K562 (cell line): ENCODE measurements around the gene PRKCE.

ENCODE experiments used
- CBX5 ChIP-seq: IDR thresholded peaks from 2 replicates; pipeline ENCODE4 v1.6.1; 2014; ENCODE audit warnings: low read depth, borderline replicate concordance
- EGR1 ChIP-seq: fragments of 450-650 bp; conservative IDR thresholded peaks from 2 replicates; pipeline ENCODE4 v1.6.1; 2017; ENCODE audit warnings: mild to moderate bottlenecking
- HDGF ChIP-seq: fragments of 450-650 bp; IDR thresholded peaks from 2 replicates; pipeline ENCODE4 v1.6.1; 2016
- NR2C2 ChIP-seq, 2 experiments: fragments of 200-800 bp in 1 of 2; sonication (Bioruptor generic) in 1 of 2; sonication (generic) in 1 of 2; formaldehyde crosslinking in 1 of 2; IDR thresholded peaks; 2 replicates each; pipeline versions ENCODE4 v1.6.1 to v1.8.0; 2016 to 2022; ENCODE audit warnings: mild to moderate bottlenecking in 1 of 2, missing compliant biosample characterization in 1 of 2, missing genetic modification characterization in 1 of 2, missing genetic modification reagents in 1 of 2
- NRF1 ChIP-seq, 2 experiments: fragments of 450-650 bp; IDR thresholded peaks in 1 of 2; conservative IDR thresholded peaks in 1 of 2; 2 replicates each; pipeline ENCODE4 v1.6.1; 2014; ENCODE audit warnings: mild to moderate bottlenecking in 2 of 2
- POLR2AphosphoS2 ChIP-seq: IDR thresholded peaks from 2 replicates; pipeline ENCODE4 v1.6.1; 2012; ENCODE audit warnings: low read length, improper control_type of control experiment
- TEAD4 ChIP-seq, 2 experiments: sonication (generic) in 1 of 2; formaldehyde crosslinking in 1 of 2; IDR thresholded peaks; 2 replicates each; pipeline versions ENCODE4 v1.6.1 to v1.8.0; 2012 to 2022; ENCODE audit warnings: borderline replicate concordance in 1 of 2, inconsistent platforms in 1 of 2, low read length in 1 of 2, mild to moderate bottlenecking in 1 of 2, missing genetic modification reagents in 1 of 2
- ZC3H4 ChIP-seq: sonication (generic); formaldehyde crosslinking; IDR thresholded peaks from 2 replicates; pipeline ENCODE4 v1.9.0; 2021; ENCODE audit warnings: missing genetic modification reagents, borderline replicate concordance
- ZNF764 ChIP-seq: fragments of 250-450 bp; sonication (Bioruptor Pico); IDR thresholded peaks from 2 replicates; pipeline ENCODE4 v1.4.0; 2020; ENCODE audit warnings: low read depth, mild to moderate bottlenecking, moderate library complexity
- ZSCAN29 ChIP-seq: fragments of 450-650 bp; IDR thresholded peaks from 2 replicates; pipeline ENCODE4 v1.6.1; 2017
- TF ChIP-seq, protein P1 (sequence below): sonication (generic); formaldehyde crosslinking; IDR thresholded peaks from 2 replicates; pipeline ENCODE4 v1.8.0; 2022; ENCODE audit warnings: mild to moderate bottlenecking, missing genetic modification reagents
- TF ChIP-seq, protein P2 (sequence below), 3 experiments: IDR thresholded peaks in 2 of 3; conservative IDR thresholded peaks in 1 of 3; 2 replicates each; pipeline ENCODE4 v1.5.1; 2011 to 2012; ENCODE audit warnings: low read length in 3 of 3, mild to moderate bottlenecking in 3 of 3, control low read depth in 2 of 3, improper control_type of control experiment in 1 of 3, inconsistent platforms in 1 of 3, low read depth in 1 of 3, mixed read lengths in 1 of 3, moderate library complexity in 1 of 3; ENCODE audit not compliant: insufficient read depth in 2 of 3
- TF ChIP-seq, protein P3 (sequence below): sonication (generic); formaldehyde crosslinking; IDR thresholded peaks from 2 replicates; pipeline ENCODE4 v1.8.1; 2023; ENCODE audit warnings: mild to moderate bottlenecking, missing genetic modification reagents

DNA sequence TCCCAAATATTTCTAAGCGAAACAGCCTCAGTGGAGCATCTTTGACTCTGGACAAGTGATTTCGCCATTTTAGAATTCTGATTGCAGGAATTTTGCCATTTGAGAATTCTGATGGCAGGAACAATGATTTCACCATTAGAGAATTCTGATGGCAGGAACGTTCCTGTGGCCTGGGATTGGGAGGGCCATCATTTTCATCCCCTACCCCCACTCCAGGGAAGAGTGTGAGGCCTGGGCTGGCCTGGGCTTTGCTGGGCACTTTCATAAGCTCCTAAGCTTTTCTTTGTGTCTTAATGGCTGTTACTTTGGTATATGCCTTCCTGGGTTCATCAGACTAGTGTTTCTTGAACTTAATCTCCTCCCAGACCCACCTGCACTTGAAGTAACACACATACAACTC lies 516.4 kb downstream of the PRKCE start:
- TF ChIP-seq, protein P1, sequence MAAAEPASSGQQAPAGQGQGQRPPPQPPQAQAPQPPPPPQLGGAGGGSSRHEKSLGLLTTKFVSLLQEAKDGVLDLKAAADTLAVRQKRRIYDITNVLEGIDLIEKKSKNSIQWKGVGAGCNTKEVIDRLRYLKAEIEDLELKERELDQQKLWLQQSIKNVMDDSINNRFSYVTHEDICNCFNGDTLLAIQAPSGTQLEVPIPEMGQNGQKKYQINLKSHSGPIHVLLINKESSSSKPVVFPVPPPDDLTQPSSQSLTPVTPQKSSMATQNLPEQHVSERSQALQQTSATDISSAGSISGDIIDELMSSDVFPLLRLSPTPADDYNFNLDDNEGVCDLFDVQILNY = no peak
- TF ChIP-seq, protein P2, sequence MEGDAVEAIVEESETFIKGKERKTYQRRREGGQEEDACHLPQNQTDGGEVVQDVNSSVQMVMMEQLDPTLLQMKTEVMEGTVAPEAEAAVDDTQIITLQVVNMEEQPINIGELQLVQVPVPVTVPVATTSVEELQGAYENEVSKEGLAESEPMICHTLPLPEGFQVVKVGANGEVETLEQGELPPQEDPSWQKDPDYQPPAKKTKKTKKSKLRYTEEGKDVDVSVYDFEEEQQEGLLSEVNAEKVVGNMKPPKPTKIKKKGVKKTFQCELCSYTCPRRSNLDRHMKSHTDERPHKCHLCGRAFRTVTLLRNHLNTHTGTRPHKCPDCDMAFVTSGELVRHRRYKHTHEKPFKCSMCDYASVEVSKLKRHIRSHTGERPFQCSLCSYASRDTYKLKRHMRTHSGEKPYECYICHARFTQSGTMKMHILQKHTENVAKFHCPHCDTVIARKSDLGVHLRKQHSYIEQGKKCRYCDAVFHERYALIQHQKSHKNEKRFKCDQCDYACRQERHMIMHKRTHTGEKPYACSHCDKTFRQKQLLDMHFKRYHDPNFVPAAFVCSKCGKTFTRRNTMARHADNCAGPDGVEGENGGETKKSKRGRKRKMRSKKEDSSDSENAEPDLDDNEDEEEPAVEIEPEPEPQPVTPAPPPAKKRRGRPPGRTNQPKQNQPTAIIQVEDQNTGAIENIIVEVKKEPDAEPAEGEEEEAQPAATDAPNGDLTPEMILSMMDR (IDR thresholded peaks at IDR 0.05 in 2 of 3, conservative IDR thresholded peaks at IDR 0.05 in 1 of 3; ENCODE audit: insufficient read depth in 2 of 3, low read depth in 1 of 3, low read length in 3 of 3) = no peak
- TF ChIP-seq EGR1 = no peak
- no peak for TF ChIP-seq ZSCAN29
- TF ChIP-seq POLR2AphosphoS2 = no peak
- no peak for TF ChIP-seq ZNF764
- no peak for TF ChIP-seq TEAD4 (IDR thresholded peaks at IDR 0.05; ENCODE audit: low read length)
- no peak for TF ChIP-seq TEAD4 (CRISPR knock-in tag; IDR thresholded peaks at IDR 0.05; ENCODE audit: borderline replicate concordance)
- TF ChIP-seq NR2C2 (CRISPR knock-in tag; IDR thresholded peaks at IDR 0.05) = no peak
- TF ChIP-seq NR2C2 (tag; IDR thresholded peaks at IDR 0.05) = no peak
- TF ChIP-seq ZC3H4 (CRISPR knock-in tag) = no peak
- TF ChIP-seq CBX5 = no peak
- TF ChIP-seq NRF1 (conservative IDR thresholded peaks at IDR 0.05 in 1 of 2, IDR thresholded peaks at IDR 0.05 in 1 of 2) = no peak
- TF ChIP-seq HDGF = no peak
- TF ChIP-seq, protein P3, sequence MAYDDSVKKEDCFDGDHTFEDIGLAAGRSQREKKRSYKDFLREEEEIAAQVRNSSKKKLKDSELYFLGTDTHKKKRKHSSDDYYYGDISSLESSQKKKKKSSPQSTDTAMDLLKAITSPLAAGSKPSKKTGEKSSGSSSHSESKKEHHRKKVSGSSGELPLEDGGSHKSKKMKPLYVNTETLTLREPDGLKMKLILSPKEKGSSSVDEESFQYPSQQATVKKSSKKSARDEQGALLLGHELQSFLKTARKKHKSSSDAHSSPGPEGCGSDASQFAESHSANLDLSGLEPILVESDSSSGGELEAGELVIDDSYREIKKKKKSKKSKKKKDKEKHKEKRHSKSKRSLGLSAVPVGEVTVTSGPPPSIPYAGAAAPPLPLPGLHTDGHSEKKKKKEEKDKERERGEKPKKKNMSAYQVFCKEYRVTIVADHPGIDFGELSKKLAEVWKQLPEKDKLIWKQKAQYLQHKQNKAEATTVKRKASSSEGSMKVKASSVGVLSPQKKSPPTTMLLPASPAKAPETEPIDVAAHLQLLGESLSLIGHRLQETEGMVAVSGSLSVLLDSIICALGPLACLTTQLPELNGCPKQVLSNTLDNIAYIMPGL (CRISPR knock-in tag) = no peak
